PFSK-1 (cell line): ENCODE measurements around the gene TMEM154.

Experiments
- FOXP2 ChIP-seq: optimal IDR thresholded peaks from 2 replicates; pipeline ENCODE3; 2011; ENCODE audit warnings: borderline replicate concordance, control low read depth, inconsistent platforms; ENCODE audit not compliant: insufficient read depth; ENCODE audit errors: extremely low read length, extremely low read depth
- POLR2AphosphoS5 ChIP-seq: IDR thresholded peaks from 2 replicates; pipeline ENCODE4 v1.6.1; 2012; ENCODE audit warnings: low read depth, mild to moderate bottlenecking, control low read depth, low read length, moderate library complexity
- REST ChIP-seq, 2 experiments: IDR thresholded peaks; 2 replicates each; pipeline versions ENCODE4 v1.6.1 to v1.8.0; 2011 to 2012; ENCODE audit warnings: low read depth in 2 of 2, low read length in 2 of 2, control low read depth in 1 of 2, inconsistent platforms in 1 of 2, mild to moderate bottlenecking in 1 of 2, moderate library complexity in 1 of 2; ENCODE audit not compliant: insufficient read depth in 1 of 2
- SIN3A ChIP-seq: IDR thresholded peaks from 2 replicates; pipeline ENCODE4 v1.6.1; 2012; ENCODE audit warnings: mild to moderate bottlenecking, low read length, moderate library complexity, borderline replicate concordance; ENCODE audit not compliant: insufficient read depth
- TAF1 ChIP-seq: IDR thresholded peaks from 2 replicates; pipeline ENCODE4 v1.6.1; 2012; ENCODE audit warnings: low read length, control low read depth, borderline replicate concordance; ENCODE audit not compliant: insufficient read depth

TMEM154 gene

DNA sequence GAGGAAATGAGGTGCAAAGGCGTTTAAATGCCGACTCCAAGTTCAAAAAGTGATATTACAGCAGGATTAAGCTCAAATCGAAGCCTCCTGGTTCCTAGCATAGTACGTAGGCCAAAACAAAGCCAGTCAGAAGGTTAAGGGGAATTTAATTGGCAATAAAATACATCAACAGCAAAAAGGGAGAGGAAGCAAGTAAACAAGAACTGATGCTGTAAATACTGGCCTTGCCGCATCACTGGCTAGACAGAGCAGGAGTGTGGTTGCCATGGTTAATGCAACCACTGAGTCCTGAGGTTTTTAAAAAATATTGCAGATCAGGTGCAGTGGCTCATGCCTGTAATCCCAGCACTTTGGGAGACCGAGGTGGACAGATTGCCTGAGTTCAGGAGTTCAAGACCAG is 80.7 kb downstream of the TMEM154 start:
- TF ChIP-seq TAF1 (no peak), FOXP2 (no peak), SIN3A (no peak), REST (IDR thresholded peaks at IDR 0.05; ENCODE audit: insufficient read depth in 1 of 2, low read depth in 2 of 2, low read length in 2 of 2) (no peak)

- TF ChIP-seq POLR2AphosphoS5: no peak
- no peak for TF ChIP-seq REST (IDR thresholded peaks at IDR 0.05; ENCODE audit: insufficient read depth in 1 of 2, low read depth in 2 of 2, low read length in 2 of 2)
Observed at GRCh38 chr4:152598454-152598853, 81.3 kb downstream of the TMEM154 start.

DNA sequence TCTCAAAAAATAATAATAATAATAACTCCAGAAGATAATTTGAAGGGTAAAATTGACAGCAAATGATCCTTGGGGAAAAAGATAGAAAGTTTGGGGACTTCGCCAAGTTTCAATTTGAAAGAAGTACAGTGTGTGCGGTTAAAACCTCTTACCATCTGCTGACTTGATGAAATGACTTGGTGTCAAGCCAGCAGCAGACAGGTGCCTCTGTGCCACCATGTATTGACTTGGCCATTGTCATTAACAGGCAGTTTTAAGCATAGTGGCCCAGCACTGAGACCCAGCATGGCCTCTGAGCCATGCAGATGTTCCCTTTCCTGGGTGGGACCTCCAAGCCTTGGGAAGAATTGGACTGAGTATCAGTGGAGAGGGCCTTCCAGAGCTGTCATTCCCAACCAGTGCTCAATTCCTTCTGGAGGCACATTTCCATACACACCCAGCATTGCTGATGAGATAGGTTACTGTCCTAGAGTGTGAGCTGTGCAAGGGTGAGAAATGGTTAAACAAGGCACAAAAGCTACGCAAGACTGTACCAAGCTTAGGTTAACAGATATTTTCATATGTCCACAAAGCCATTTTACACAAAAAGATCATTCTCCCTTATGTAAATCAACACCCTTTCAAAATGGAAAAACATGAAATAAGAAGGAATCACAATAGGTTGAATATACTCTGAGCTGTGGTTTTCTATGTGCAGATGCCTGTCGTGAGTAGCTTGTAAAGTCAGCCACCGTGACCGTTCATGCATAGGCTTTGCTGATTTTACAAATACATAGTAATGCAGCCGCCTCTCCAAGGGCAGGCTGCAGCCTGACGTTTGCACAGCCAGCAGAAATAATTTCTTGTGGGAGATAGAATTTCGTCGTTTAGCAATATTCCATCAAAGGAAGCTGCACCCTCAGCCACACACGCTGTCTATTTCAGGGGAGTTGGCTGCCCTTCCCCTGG is 84.5 kb downstream of the TMEM154 start:
- no peak for TF ChIP-seq SIN3A
- TF ChIP-seq POLR2AphosphoS5: no peak

- TF ChIP-seq REST (IDR thresholded peaks at IDR 0.05; ENCODE audit: insufficient read depth in 1 of 2, low read depth in 2 of 2, low read length in 2 of 2) (no peak), FOXP2 (no peak), TAF1 (no peak)
Observed at GRCh38 chr4:152594057-152594456, 85.7 kb downstream of the TMEM154 start.

- TF ChIP-seq REST (IDR thresholded peaks at IDR 0.05; ENCODE audit: insufficient read depth in 1 of 2, low read depth in 2 of 2, low read length in 2 of 2): no peak
Observed at GRCh38 chr4:152591876-152592275, 87.9 kb downstream of the TMEM154 start.

- TF ChIP-seq POLR2AphosphoS5 (no peak), FOXP2 (no peak), SIN3A (no peak)
Observed at GRCh38 chr4:152591396-152591795, 88.4 kb downstream of the TMEM154 start.
